NCI-H1105 (cell line): Measurements from ENCODE around the gene TPBGL.
"Not testable (repeated sequence)": the region's sequence is repeated elsewhere in the genome, so short reads cannot be mapped to it uniquely, and the experiment has no call there.

ENCODE experiments used
- DNase-seq: peaks from one replicate; lab custom pipeline; 2025; lab: John Stamatoyannopoulos, UW

The TPBGL gene

GRCh38 chr11:75272821-75273301 is 32.3 kb downstream of the TPBGL start:
- DNase-seq = no peak

- DNase-seq = no peak
These were observed 33.1 kb downstream of the TPBGL start for GRCh38 chr11:75273411-75274391.

GRCh38 chr11:75274716-75275115 is 34.1 kb downstream of the TPBGL start:
- not testable (repeated sequence) for DNase-seq

- no peak for DNase-seq
These were observed 35.0 kb downstream of the TPBGL start for GRCh38 chr11:75275581-75275980.

GRCh38 chr11:75276186-75276585 is 35.6 kb downstream of the TPBGL start:
- DNase-seq = peak; percentile 22

GRCh38 chr11:75276686-75277085 is 36.1 kb downstream of the TPBGL start:
- DNase-seq = peak; percentile 93

- no peak for DNase-seq
These were observed 36.7 kb downstream of the TPBGL start for GRCh38 chr11:75277211-75277805.

- no peak for DNase-seq
These were observed 37.6 kb downstream of the TPBGL start for GRCh38 chr11:75277991-75278790.

GRCh38 chr11:75279273-75279672 is 38.7 kb downstream of the TPBGL start:
- no peak for DNase-seq

GRCh38 chr11:75280227-75280701 is 39.7 kb downstream of the TPBGL start:
- peak; percentile 66 for DNase-seq

GRCh38 chr11:75280770-75281468 is 40.3 kb downstream of the TPBGL start:
- no peak for DNase-seq

- no peak for DNase-seq
These were observed 41.0 kb downstream of the TPBGL start for GRCh38 chr11:75281469-75282095.

GRCh38 chr11:75283391-75283931 is 42.9 kb downstream of the TPBGL start:
- DNase-seq = no peak

GRCh38 chr11:75285776-75286360 is 45.3 kb downstream of the TPBGL start:
- no peak for DNase-seq

- DNase-seq = no peak
These were observed 46.4 kb downstream of the TPBGL start for GRCh38 chr11:75286826-75287465.

- no peak for DNase-seq
These were observed 47.0 kb downstream of the TPBGL start for GRCh38 chr11:75287579-75287978.

GRCh38 chr11:75289511-75289760 is 48.9 kb downstream of the TPBGL start:
- no peak for DNase-seq

- DNase-seq = no peak
These were observed 49.3 kb downstream of the TPBGL start for GRCh38 chr11:75289919-75290318.

GRCh38 chr11:75291741-75292140 is 51.2 kb downstream of the TPBGL start:
- DNase-seq = no peak

- no peak for DNase-seq
These were observed 52.4 kb downstream of the TPBGL start for GRCh38 chr11:75292943-75293342.
